Heart left ventricle (tissue), 16 donors: ENCODE measurements around the gene SBNO2. TPM values are rescaled to one million over a fixed set of nuclear protein-coding genes. Genes with fewer than 3 reads are reported as not detected.

Experiments
- ATAC-seq, 4 donors: fragments of 200-7000 bp; cut with Tn5 transposase; one replicate each; pipeline ENCODE4 v1.9.1; 2020 to 2022; ENCODE audit warnings: moderate library complexity in 4 of 4, mild to moderate bottlenecking in 3 of 4, moderate number of reproducible peaks in 1 of 4
- DNase-seq, 5 donors: peaks; one replicate each; pipeline ENCODE4 v3.0.0-alpha.2; 2020
- H3K27ac ChIP-seq, 12 donors: fragments of 200-600 bp; sonication (generic) in 4 of 12; one replicate each; pipeline versions ENCODE4 v1.5.0 to v1.8.0; 2016 to 2022; ENCODE audit warnings: mild to moderate bottlenecking in 2 of 12
- H3K27me3 ChIP-seq, 9 donors: fragments of 200-600 bp; sonication (generic) in 2 of 9; one replicate each; pipeline versions ENCODE4 v1.5.1 to v1.8.0; 2016 to 2022; ENCODE audit warnings: mild to moderate bottlenecking in 3 of 9
- H3K36me3 ChIP-seq, 9 donors: fragments of 200-600 bp; sonication (generic) in 2 of 9; one replicate each; pipeline versions ENCODE4 v1.5.0 to v1.8.0; 2018 to 2022; ENCODE audit warnings: mild to moderate bottlenecking in 2 of 9
- H3K4me1 ChIP-seq, 12 donors: fragments of 200-600 bp; sonication (generic) in 4 of 12; one replicate each; pipeline versions ENCODE4 v1.5.0 to v1.8.0; 2016 to 2022; ENCODE audit warnings: mild to moderate bottlenecking in 3 of 12
- H3K4me3 ChIP-seq, 12 donors: fragments of 200-600 bp; sonication (generic) in 4 of 12; one replicate each; pipeline versions ENCODE4 v1.5.0 to v1.8.0; 2017 to 2022; ENCODE audit warnings: mild to moderate bottlenecking in 9 of 12, moderate library complexity in 4 of 12
- H3K9me3 ChIP-seq, 12 donors: fragments of 200-600 bp; sonication (generic) in 4 of 12; one replicate each; pipeline versions ENCODE4 v1.5.0 to v1.8.0; 2016 to 2022; ENCODE audit warnings: mild to moderate bottlenecking in 1 of 12
- CTCF ChIP-seq, 12 donors: fragments of 200-600 bp; sonication (generic) in 4 of 12; IDR thresholded peaks; one replicate each; pipeline versions ENCODE4 v1.5.0 to v1.8.0; 2018 to 2022; ENCODE audit warnings: antibody characterized with exemption in 12 of 12, mild to moderate bottlenecking in 5 of 12
- POLR2A ChIP-seq, 2 donors: fragments of 450-650 bp; IDR thresholded peaks; one replicate each; pipeline ENCODE4 v1.6.1; 2017; ENCODE audit warnings: antibody characterized with exemption in 2 of 2, mild to moderate bottlenecking in 2 of 2, moderate library complexity in 2 of 2
- WGBS, 4 donors: extraction: QIAGEN DNeasy Blood & Tissue Kit in 2 of 4; methylation state at CpG; one replicate each; pipeline versions ENCODE4 v1.1.5 to v1.1.7; 2013 to 2018; 5-methylcytosine and 5-hydroxymethylcytosine counted together
- intact Hi-C, 10 donors: fragments of 100-400 bp; cut with DNase I; formaldehyde crosslinking; loops; one replicate each; pipeline versions ENCODE4 v1.11.1 to v1.14.2; 2022
- polyA plus RNA-seq, 2 donors: library from polyadenylated mRNA; stranded (reverse); fragments of 200-250 nt; gene quantifications; one replicate each; pipeline ENCODE4 v1.2.3, GENCODE V29; 2013
- total RNA-seq, 9 donors: library from RNA; depleted of rRNA in 2 of 9; stranded (reverse); fragments of >200 nt in 2 of 9; fragmentation: NEBNext Ultra II Directional in 3 of 9; extraction: Animal tissue kit (Norgen Biotek cat#: 25700) in 3 of 9; gene quantifications; one replicate each; pipeline versions ENCODE4 v1.1.0 to v1.2.4, GENCODE V29; 2016 to 2023
- donor health status: ischemic (EF 13 %, LVEDD 7.1; RV severe dilation, severe dysfunction).
- donor health status: healthy with polysubstance abuse.
- donor health status: DM: no; HTN: yes; CAD: no.
- donor health status: DM: no; HTN: no; CAD: no.
- donor health status: ischemic (EF 25% LVEDD 6.9; RV normal size, moderate dysfunction).
- donor health status: ischemic (EF 25% LVEDD 5.7; RV mildly dilated, moderate dysfunction).
- donor health status: healthy.
- donor health status: DM: yes; HTN: yes; CAD: no.
- donor health status: ischemic (EF 35%, LVEDD 5.7; RV mildly dilated, moderate dysfunction).
- donor health status: nonischemic (EF 11% LVEDD 7.7; RV severe dilation, severe dysfunction).
- donor health status: DM: yes; HTN: yes; CAD: no.
- donor health status: PGD.
- donor health status: ischemic (EF 29% LVEDD 5.4; RV normal size, mild dysfunction).
- donor health status: nonischemic (EF 23%, LVEDD 6.1; RV moderate dilation, normal function).

The SBNO2 gene
- total and polyA plus RNA-seq, 11 donors = 9.9 to 78.9 (median 18.7) TPM

- peaks cover 33 to 68% (median 50%) of the 10 kb centered on the region in 9 donors for H3K27me3 ChIP-seq
- H3K36me3 ChIP-seq = peaks cover 0 to 42% (median 0%) of the 10 kb centered on the region in 9 donors
- peak overlapping the region in 2 of 12 donors; percentile 16 to 28 for H3K4me3 ChIP-seq
- 3 to 16% (median 10%) methylated on average over 20 to 99 of the region's 99 CpGs for WGBS, 4 donors
- H3K9me3 ChIP-seq = no peaks in the 10 kb centered on the region
- TF ChIP-seq CTCF (IDR thresholded peaks at IDR 0.05) (no peak), POLR2A (IDR thresholded peaks at IDR 0.05) (no peak)
- peaks cover 5 to 72% (median 17%) of the 10 kb centered on the region in 12 donors for H3K4me1 ChIP-seq
- no peak overlapping the region for H3K27ac ChIP-seq
- peak in 2 of 5 donors; percentile 30 to 68 for DNase-seq
- intact Hi-C loops = no loop called here
- no peak for ATAC-seq
These were observed 102.9 kb downstream of the SBNO2 start for GRCh38 chr19:1070931-1071791.

DNA sequence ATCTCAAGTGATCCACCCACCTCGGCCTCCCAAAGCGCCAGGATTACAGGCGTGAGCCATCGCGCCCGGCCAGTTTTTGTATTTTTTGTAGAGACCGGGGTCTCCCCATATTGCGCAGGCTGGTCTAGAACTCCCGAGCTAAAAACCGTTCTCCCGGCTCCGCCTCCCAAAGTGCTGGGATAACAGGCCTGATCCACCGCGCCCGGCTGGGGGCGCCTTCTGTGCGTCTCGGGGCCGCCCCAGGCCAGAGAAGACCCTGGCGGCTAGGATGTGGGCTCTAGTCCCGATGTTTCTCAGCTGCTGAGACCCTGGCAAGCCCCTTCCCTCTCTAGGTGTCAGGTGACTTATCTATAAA is 103.5 kb downstream of the SBNO2 start:
- H3K27me3 ChIP-seq = peaks cover 33 to 74% (median 51%) of the 10 kb centered on the region in 9 donors
- H3K4me1 ChIP-seq = peaks cover 5 to 70% (median 17%) of the 10 kb centered on the region in 12 donors

DNA sequence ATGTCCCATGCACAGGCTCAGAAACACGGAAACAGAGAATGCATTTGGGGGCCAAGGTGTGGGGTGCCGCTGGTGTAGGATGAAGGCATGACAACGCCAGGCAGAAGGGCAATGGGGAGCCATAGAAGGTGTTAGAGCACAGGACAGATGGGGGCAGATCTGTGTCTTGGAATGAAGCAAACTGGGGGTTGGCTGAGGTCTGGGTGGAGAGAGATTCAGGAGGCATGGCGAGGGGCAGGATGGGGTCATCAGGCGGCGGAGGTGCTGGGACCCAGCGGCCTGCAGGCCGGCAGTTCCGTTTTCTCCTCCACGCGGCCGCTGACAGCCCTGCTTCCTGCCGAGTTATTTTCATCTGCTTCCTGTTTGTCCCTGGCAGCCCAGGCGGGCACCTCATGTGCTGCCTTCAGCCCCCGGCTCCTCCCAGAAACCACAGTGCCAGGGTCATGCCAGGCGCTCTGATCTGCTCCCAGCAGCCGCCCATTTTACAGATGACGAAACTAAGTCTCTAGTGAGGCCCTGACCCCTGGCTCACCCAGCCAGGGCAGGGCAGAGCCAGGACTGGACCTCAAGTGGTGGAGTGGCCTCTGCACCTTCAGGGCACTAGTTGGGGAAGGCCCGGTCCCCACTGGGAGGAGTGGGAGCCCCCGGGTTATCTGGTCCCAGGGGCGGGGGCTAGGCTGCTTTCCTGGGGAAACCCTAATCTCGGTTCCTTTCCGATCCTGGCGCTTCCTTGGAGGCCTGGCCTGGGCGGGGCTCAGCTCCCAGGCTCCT is 104.9 kb downstream of the SBNO2 start:
- Histone ChIP-seq H3K4me1 (peaks cover 5 to 70% (median 26%) of the 10 kb centered on the region in 12 donors), H3K4me3 (peak overlapping the region in 6 of 12 donors; percentile 42 to 80 (median 51)), H3K27ac (peak overlapping the region in 2 of 12 donors; percentile 82 to 97), H3K9me3 (no peaks in the 10 kb centered on the region), H3K36me3 (peaks cover 0 to 34% (median 0%) of the 10 kb centered on the region in 9 donors), H3K27me3 (peaks cover 33 to 86% (median 51%) of the 10 kb centered on the region in 9 donors)
- DNase-seq = peak; percentile 61 to 88 (median 81)
- ATAC-seq = peak; percentile 32 to 71 (median 56)
- 47 to 54% (median 50%) methylated on average over 22 to 25 of the region's 25 CpGs for WGBS, 4 donors
- TF ChIP-seq POLR2A (IDR thresholded peaks at IDR 0.05) = no peak
- TF ChIP-seq CTCF (IDR thresholded peaks at IDR 0.05) = no peak
- intact Hi-C loops = no loop called here

More for the DNA sequence above, 103.5 kb downstream of the SBNO2 start:
- intact Hi-C loops = no loop called here
- Histone ChIP-seq H3K9me3 (no peaks in the 10 kb centered on the region), H3K27ac (no peak overlapping the region), H3K4me3 (no peak overlapping the region), H3K36me3 (peaks cover 0 to 36% (median 0%) of the 10 kb centered on the region in 9 donors)
- ATAC-seq = no peak
- 13 to 24% (median 17%) methylated on average over 19 to 21 of the region's 21 CpGs for WGBS, 4 donors
- DNase-seq = no peak
- TF ChIP-seq POLR2A (IDR thresholded peaks at IDR 0.05) (no peak), CTCF (IDR thresholded peaks at IDR 0.05) (no peak)
